ENCODE data around the gene B3GNT5.

GRCh38 chr3:183312433-183312832 is 59.4 kb downstream of the B3GNT5 start:
- TF ChIP-seq CTCF (IDR thresholded peaks at IDR 0.05 in 4 of 5, conservative IDR thresholded peaks at IDR 0.05 in 1 of 5) (no peak), POLR2A (IDR thresholded peaks at IDR 0.05) (no peak)

All from gastrocnemius medialis (tissue), 4 donors.